Activated CD4-positive, alpha-beta T cell treated with anti-CD3 and anti-CD28 coated beads, Interleukin-2, Interleukin-4, amounts not matched to agents 100 ng/mL and 50 ng/mL, durations not matched to agents 16 hours and 8 hours (primary cell): ENCODE measurements around the gene CHML.

Source experiments
- DNase-seq: peaks from one replicate; pipeline ENCODE4 v3.0.0-alpha.2; 2020; ENCODE audit warnings: low spot score

CHML gene

DNA sequence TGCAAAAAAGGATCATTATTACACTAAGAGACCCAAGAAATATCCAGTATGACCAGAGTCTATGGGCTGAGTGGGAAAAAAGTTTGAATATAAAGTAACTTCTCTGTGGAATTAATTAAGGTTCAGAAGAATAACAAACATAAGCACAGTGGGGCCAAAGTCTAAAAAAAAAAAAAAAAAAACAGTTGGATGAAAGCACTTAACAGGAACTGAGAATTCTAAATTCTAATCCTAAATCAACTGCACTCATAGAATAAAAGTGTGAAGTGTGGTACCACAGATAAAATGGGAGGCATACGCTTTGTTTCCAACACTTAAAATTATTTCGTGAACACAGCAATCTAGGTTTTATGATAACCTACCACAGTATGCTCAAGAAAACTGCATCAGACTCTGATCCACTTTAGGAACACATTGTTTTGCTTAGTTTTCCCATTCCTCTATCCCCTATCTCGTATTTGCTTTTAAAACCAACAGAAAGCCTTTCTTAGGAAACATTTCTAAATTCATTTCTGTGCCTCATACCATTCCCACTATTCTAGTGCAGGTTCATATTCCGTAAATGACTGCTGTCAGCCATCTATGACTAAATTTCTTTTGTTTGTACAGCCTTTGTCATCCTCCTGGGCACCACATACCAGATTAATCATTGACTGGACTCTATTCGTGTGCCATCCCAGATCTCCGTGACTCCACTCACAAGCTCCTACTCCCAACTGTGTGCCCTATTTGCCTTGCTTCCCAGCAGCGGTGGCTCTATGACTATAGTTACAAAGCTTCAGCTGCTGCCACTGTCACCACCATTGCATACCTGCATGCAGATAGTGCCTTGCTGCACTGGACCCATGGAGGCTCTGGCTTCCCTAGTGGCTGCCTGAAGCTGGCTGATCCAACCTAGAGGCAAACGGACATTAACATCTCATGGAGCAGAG lies 24.9 kb downstream of the CHML start:
- DNase-seq: no peak

DNA sequence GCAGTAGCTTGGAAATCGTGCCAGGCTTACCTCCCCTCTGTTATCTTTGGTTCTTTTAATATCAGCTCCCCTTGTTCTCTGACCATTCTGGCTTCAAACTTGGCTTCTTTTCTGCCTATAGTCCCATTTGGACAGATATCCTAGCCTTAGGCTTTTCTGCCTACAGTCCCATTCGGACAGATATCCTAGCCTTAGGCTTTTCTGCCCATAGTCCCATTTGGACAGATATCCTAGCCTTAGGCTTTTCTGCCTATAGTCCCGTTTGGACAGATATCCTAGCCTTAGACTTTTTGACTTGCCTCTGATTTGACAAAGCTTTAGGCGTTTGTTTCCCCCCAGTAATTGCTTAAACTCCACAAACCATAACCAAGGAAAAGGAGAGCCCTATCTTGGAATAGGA lies 25.6 kb downstream of the CHML start:
- no peak for DNase-seq

DNA sequence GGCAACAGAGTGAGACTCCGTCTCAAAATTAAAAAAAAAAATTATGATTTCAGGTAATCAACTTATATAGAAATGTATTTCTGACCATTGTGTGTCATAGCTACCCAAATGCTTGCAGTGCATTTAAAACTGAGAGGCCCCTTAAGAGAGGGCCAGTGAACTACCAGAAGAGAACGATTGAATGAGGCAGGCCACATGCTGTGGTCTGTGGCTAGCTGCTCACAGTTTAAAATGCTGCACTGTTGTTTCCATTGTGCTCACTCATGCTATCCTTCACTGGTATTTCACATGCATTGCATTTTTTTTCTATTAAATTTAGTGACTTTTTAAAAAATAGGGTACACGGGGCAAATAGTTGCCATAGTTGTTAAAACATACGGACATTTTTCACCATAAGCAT lies 26.0 kb downstream of the CHML start:
- DNase-seq: no peak

DNA sequence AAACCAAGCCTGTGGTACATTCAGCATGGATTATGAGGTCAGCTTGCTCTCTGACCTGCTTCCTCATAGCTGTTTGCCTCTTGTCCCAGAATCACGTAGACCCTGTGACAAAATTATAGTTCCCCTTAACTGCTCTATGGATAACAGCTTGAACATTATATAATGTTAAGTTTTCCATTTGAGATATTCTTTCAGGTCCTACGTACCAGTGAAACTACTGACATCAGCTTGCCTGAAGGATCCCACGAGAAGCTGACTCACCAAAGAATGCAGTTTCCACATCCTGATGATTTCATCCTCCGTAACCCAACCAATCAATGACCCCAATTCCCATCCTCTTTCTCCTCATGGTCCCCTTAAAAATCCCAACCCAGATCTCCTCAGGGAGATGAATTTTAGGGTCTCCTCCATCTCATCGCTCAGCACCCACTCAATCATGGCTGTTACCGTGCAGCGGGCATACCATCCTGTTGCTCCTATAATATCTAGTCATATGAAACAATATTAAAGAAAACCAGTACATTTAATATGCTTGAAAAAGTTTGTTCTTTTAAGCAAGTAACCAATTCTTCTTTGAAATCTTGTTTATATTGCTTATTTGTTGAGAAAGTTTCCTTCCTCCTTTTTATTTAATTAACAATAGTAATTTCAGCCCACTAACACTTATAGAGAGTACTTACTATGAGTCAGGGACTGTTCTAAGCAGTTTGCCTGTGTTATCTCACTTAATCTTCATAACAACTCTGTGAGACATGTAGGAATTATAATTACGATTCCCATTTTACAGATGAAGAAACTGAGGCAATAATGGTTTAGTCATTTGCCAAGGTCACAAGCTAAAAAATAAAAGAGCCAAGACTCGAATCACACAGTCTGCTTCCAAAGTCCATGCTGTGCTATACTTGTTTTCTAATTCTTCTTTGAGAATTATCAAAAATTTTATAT lies 27.4 kb downstream of the CHML start:
- DNase-seq: peak; percentile 12

DNA sequence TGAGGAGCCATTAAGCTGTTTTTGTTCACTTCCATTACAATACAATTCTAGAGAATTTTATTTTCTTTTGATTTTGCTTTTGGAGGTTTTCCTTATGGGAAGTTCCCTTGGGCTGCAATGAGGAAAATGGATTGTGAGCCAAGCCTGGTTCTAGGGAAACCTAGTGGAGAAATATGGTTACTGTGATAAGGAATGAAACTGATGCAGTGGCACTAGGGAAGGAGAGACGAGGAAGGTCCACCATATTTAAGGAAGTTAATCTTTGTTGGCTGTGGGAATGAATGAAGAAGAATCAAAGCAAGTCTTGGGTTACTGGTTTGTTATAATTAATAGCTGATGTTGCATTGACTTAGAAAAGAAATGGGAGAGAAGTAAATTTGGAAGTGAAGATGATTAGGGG lies 28.4 kb downstream of the CHML start:
- no peak for DNase-seq

DNA sequence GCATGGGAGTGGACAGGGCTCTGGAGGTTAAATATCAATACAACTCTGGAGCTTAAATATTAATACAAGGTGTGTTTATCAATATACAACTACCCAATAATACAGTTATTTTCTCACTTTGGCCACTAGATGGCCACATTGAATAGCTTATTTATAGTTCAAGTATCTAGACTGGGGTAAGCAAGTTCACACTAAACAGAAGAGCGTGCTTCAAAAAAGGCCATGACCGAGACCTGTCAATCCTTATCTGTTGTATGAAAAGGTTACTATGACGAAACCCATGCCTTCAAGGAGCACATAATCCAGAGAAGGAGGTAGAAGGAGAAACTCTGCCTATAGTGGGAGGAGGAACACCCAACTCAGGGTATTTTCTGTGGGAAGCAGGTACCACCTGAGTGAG lies 29.1 kb downstream of the CHML start:
- DNase-seq: peak; percentile 52

DNA sequence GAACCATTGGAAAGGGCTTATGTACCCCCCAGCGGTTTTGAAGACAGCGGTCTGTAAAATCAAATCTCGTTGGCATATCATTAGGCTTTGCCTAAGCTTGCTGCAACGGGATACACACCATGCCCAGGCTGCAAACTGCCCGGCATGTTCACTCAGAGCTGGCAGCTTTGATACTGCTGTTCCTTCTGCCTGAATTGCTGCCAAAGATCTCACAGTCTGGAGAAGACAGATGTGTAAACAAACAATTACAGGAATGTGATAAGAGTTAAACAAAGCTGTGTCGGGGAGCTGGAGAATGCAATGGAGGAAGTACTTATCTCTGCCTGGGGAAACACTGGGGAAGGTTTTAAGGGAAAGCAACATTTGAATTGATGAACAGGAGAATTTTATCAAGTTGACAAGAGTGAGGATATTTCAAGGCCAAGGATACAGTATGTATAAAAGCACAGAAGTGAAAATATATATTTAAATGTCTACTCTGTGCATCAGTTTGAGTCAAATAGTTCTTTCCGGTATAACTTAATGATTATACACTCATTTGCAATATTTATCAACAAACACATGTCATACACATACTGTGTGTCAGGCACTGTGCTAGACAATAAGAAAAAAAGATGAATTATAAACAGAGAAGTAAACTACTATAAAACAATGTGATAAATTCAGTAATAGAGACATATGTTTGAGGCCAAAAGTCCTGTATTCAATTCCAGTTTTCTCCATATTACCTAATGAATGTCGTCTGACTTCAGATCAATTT lies 29.9 kb downstream of the CHML start:
- no peak for DNase-seq

DNA sequence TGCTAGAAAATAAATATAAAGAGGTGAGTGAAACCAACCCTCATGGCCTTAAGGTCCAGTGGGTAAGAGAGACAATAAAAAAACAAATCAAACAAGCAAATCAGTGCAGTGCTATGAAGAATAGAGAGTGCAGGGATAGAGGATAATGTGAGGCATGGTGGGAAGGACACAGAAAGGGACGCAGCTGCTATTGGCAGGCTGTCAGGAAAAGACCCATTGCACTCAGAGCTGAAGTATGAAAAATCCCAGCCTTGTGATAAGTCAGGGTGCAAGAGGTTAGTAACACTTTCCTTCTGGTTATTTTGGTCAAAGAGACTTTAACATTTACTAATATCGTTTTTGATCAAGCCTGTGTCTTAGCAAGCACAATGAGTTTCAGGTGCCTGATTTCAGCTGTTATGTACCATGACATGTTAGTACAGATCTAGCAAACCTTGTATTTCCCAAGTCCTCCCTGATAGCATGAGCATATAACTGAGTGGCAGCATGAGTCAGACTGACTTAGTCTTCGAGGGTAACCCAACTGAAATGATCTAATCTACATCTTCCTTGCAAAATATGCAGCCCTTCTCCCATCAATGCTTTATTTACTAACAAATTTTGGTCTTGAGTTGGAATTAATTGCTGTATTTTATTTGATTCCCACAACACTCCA lies 31.7 kb downstream of the CHML start:
- DNase-seq: peak; percentile 8

DNA sequence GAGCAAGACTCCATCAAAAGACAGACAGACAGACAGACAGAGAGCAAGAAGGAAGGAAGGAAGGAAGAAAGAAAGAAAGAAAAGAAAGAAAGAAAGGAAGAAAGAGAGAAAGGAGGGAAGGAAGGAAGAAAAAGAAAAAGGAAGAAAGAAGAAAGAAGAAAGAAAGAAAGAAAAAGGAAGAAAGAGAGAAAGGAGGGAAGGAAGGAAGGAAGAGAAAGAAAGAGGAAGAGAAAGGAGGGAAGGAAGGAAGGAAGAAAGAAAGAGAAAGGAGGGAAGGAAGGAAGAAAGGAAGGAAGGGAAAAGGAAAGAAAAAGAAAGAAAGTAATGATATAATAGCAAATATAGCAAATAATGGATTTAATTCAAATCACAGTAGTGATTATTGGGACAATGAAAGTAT lies 32.7 kb downstream of the CHML start:
- no peak for DNase-seq

DNA sequence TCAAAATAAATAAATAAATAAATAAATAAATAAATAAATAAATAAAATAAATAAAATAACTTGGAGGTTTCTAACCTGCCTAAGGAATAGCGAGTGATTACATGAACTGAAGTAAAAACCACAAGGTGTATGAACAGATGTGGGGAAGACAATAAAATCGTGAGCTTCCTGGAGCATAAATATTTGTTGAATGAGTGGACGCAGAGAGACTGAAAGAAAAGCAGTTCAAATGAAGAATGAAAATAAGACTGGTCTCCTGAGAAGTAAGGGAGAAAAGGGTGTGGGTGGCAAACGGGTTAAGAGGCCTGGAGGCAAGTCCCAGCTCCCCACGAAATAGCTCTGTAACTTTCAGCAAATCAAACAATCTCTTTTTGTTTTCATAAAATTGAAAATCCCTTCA lies 33.6 kb downstream of the CHML start:
- no peak for DNase-seq

DNA sequence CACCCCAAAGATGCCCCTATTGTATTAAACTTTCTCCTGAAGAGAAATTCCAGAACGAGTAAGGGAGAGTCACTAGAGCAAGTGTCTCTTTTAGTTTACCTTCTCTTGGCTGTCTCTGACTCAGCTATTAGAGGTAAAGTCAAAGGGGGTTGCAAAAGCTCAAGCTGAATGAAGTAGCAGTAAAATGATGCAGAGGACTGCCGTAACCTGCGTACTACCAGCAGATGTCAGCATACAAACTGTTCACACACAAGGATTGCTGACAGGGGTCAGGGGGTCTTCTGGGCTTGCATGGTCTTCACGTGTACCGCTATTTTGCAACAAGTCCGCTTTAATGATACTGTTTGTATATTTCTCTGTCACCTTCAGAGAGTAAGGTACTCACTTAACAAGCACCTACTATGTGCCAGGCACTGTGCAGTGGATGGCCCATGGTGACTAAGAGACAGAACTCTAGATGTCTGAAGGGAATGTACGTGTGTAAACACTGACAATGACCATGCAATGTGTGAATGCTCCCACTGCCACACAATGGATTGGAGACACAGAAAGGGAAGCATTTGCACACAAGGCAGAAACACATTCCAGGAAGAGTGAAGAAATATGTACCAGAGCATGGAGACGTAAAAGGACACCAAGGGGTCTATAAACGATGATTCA lies 34.9 kb downstream of the CHML start:
- no peak for DNase-seq

DNA sequence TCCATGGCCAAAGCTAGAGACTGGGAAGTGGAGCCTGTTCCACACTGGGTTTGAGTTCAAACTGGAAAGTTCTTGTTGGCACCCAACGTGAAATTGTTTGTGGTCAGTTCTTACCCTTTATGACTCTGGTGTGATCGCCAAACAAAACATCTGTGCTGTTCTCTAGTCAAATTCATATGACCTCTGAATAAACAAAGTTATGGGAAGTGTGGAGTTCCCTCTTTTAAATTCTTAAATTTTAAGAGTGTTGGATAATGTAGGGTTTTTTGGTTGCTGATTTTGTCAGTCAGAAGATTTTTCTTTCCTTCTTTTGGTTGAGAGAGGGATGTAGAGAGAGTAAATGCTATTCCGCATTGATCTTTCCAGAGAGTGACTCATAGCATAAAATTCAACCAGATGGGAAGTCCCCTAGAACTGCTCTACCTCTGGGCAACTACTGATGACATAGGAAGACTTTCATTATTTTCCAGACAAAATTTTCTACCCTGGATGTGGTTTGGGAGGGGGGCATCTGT lies 36.4 kb downstream of the CHML start:
- no peak for DNase-seq

DNA sequence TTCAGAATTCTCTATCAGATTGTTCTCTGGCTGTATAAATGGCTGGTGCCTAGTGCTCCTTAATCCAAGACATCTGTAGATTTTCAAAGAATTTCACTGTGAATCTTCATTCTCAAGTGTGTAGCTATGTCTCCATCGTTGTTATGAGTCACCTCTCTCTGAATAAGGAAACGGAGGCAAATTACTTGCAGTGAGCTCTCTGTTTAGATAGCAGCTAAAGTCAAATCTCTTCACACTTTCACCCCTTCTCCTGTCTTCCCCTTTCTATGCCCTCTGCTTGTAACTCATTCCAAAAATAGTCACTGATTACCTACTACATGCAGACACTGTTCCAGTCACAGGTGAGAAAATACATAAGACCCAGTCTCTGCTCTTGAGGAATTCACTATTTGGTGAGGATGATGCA lies 39.7 kb downstream of the CHML start:
- DNase-seq: peak; percentile 5

DNA sequence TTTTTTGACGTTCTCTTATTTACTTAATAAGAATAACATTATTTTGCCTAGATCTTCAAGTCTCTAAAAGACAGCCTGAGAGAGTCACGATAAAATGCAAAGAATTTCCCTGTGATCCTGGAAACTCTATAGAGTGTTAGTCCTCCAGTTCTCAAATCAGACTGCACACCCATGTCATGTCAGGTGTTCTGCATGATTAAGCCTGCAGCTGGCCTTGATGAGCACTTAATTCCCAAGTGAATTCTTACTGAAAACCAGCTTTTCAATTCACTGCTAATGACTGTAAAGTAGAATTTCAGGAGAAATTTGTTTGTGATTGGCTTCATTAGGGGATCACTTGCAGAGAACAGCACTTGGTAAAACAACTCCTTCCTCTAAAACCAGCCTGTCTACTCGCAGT lies 41.9 kb downstream of the CHML start:
- no peak for DNase-seq

DNA sequence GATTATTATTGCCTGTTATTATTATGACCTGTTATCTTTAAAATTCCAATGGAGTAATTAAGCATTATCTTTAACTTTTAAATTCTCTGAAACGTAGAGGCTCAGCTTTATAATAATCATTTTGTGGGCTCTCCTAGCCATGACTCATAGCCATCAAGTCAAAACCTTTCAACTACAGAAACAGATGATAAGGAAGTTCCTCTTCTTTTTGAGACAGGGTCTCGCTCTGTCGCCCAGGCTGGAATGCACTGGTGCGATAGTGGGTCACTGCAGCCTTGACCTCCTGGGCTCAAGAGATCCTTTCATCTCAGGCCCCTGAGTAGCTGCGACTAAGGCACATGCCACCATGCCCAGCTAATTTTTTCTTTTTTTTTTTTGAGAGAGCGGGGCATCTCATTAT lies 43.5 kb downstream of the CHML start:
- DNase-seq: no peak

DNA sequence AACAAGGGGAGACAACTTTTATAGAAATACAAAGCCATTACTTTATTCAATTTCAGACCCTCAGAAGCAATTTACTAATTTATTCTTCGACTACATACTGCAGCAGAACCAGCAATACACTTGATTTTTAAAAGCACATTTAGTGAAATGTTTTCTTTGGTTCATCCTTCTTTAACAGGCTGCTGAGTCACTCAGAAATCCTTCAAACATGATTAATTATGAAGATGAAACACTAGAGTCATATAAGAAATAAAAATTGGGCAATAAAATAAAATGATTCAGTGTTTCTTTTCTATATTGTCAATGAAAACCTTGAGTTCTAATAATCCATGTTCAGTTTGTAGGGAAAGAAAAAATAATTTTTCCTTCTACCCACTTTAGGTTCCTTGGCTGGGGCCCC lies 47.0 kb downstream of the CHML start:
- DNase-seq: no peak

DNA sequence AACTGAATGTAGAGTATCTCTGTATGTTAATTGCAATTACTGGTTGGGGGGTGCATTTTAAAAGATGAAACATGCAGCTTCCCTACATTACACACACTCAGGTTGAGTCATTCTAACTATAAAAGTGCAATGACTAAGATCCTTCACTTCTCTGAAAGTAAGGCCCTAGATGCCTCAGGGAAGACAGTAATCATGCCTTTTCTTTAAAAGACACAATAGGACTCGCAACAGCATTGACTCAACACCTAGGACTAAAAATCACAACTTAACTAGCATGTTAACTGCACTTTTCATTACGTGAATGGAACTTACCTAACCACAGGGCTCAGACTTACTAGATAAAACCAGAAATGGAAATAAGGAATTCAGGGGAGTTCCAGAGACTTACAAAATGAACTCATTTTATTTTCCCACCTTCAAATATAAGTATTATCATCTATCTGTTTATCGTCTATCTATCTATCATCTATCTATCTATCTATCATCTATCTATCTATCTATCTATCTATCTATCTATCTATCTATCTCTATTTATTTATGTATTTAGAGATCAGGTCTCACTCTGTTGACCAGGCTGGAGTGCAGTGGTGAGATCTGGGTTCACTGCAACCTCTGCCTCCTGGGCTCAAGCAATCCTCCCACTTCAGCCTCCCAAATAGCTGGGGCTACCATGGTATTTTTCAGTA lies 47.8 kb downstream of the CHML start:
- peak; percentile 53 for DNase-seq

DNA sequence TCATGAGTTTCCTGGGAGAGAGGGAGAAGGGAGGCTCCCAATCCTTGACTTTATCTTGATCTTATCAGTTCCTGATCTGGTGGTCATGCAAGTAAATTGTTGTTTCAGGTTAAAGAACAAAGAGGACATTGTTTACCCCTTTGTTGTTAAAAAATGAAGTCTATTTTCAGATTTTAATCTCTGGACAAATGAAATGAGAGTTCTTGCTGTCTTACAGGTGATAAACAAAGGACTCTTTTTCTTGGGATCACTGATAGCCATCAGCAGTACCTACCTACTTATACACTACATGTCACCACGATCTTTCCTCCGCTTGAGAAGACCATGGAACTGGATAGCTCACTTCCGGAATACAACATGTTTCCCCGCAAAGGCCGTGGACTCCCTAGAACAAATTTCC lies 48.4 kb downstream of the CHML start:
- no peak for DNase-seq

DNA sequence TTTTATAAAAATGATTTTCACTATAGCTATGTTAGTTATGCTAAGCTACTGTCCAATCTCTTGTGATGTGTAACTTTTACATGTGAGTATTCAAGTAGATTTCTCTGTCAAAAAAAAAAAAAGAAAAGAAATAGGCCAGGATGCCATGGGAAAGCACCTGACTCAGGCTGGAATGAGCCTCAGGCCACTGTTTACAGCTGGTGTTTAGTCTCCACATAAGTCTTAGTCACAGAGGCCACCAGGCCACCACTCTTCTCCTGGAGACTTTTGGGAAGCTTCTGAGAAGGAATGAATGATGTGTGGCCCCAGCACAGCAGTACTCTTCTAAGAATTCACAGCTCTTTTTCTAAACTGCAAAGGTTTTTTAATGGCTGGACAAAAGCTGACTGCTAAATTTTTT lies 48.9 kb downstream of the CHML start:
- no peak for DNase-seq

DNA sequence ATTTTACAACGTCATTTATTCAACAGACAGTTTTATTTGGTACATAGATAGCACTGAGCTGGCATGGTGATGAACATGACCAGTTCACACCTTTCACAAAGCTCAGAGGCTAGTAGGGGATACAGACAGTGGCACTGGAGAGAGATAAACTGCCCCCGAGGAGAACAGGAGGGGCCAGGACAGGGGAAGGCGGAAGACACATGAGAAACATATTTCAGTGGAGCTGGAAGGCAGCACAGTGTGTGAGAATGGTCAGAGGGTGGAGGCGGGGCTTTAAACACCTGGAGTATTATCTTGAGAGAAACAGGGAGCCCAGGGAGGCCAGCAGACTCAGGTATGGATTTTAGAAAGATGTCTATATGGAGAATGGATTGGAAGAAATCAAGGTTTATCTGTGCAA lies 49.5 kb downstream of the CHML start:
- DNase-seq: no peak
